SK-N-SH (cell line): ENCODE measurements around the gene GAGE12J. TPM values are rescaled to one million over a fixed set of nuclear protein-coding genes. Genes with fewer than 3 reads are reported as not detected.
"Not testable (repeated sequence)": the region's sequence is repeated elsewhere in the genome, so short reads cannot be mapped to it uniquely, and the experiment has no call there.

ENCODE experiments used
- CTCF ChIA-PET: fragments of 300-600, 350-600 bp; formaldehyde crosslinking; extraction: SDS; loops from one replicate; lab custom pipeline; 2021; lab: Yijun Ruan, JAX
- POLR2A ChIA-PET: fragments of 350-600 bp; sonication (Branson Sonifier 250); formaldehyde crosslinking; extraction: SDS; loops from one replicate; lab custom pipeline; 2020; ENCODE audit warnings: antibody characterized with exemption, inconsistent platforms; lab: Yijun Ruan, JAX
- DNase-seq: peaks from one replicate; pipeline ENCODE4 v3.0.0; 2012
- H2AFZ ChIP-seq: fragments of 200-600 bp; sonication (generic); 2 replicates; pipeline ENCODE4 v1.8.1; 2016; ENCODE audit warnings: antibody characterized with exemption, mild to moderate bottlenecking, low read depth
- H3F3A ChIP-seq: fragments of 200-600 bp; sonication (generic); replicated peaks from 2 replicates; pipeline ENCODE3; 2016; ENCODE audit warnings: antibody characterized with exemption, mild to moderate bottlenecking; ENCODE audit not compliant: insufficient read depth
- H3K27ac ChIP-seq, 2 experiments: fragments of 200-500 bp in 1 of 2; fragments of 200-600 bp in 1 of 2; sonication (Bioruptor generic) in 1 of 2; sonication (generic), shearing (Covaris generic) in 1 of 2; 2 replicates each; pipeline versions ENCODE4 v1.5.1 to v1.6.1; 2014 to 2016; ENCODE audit warnings: low read depth in 2 of 2, inconsistent platforms in 1 of 2, low read length in 1 of 2, mild to moderate bottlenecking in 1 of 2, mixed read lengths in 1 of 2
- H3K27me3 ChIP-seq: fragments of 200-600 bp; sonication (generic), shearing (Covaris generic); 2 replicates; pipeline ENCODE4 v1.6.1; 2016; ENCODE audit warnings: mixed run types; ENCODE audit not compliant: insufficient read depth
- H3K36me3 ChIP-seq, 2 experiments: fragments of 200-500 bp in 1 of 2; fragments of 200-600 bp in 1 of 2; sonication (Bioruptor generic) in 1 of 2; sonication (generic) in 1 of 2; replicated peaks in 1 of 2; 2 replicates each; pipeline versions ENCODE3 to v1.5.1; 2014 to 2016; ENCODE audit warnings: low read length in 1 of 2, mild to moderate bottlenecking in 1 of 2; ENCODE audit not compliant: insufficient read depth in 2 of 2, control insufficient read depth in 1 of 2
- H3K4me1 ChIP-seq, 2 experiments: fragments of 200-500 bp in 1 of 2; fragments of 200-600 bp in 1 of 2; sonication (Bioruptor generic) in 1 of 2; sonication (generic), shearing (Covaris generic) in 1 of 2; 2 replicates each; pipeline versions ENCODE4 v1.5.1 to v1.6.1; 2014 to 2016; ENCODE audit warnings: low read depth in 1 of 2, low read length in 1 of 2, mixed run types in 1 of 2; ENCODE audit not compliant: insufficient read depth in 2 of 2, control insufficient read depth in 1 of 2
- H3K4me2 ChIP-seq: fragments of 200-600 bp; sonication (generic), shearing (Covaris generic); 2 replicates; pipeline ENCODE4 v1.6.1; 2017; ENCODE audit warnings: mixed run types
- H3K4me3 ChIP-seq, 2 experiments: fragments of 200-500 bp in 1 of 2; fragments of 200-600 bp in 1 of 2; sonication (Bioruptor generic) in 1 of 2; sonication (generic), shearing (Covaris generic) in 1 of 2; 2 replicates each; pipeline versions ENCODE4 v1.5.1 to v1.8.1; 2014 to 2016; ENCODE audit warnings: low read depth in 2 of 2, inconsistent platforms in 1 of 2, low read length in 1 of 2, mild to moderate bottlenecking in 1 of 2, mixed read lengths in 1 of 2, moderate library complexity in 1 of 2
- H3K79me2 ChIP-seq: fragments of 200-600 bp; sonication (generic); 2 replicates; pipeline ENCODE4 v1.8.1; 2017; ENCODE audit warnings: mild to moderate bottlenecking; ENCODE audit not compliant: insufficient read depth
- H3K9ac ChIP-seq: fragments of 200-600 bp; sonication (generic); 2 replicates; pipeline ENCODE4 v1.6.1; 2017; ENCODE audit warnings: mixed run types
- H3K9me2 ChIP-seq: fragments of 200-600 bp; sonication (generic); 2 replicates; pipeline ENCODE4 v1.6.1; 2017; ENCODE audit warnings: mixed run types
- H3K9me3 ChIP-seq: fragments of 200-600 bp; sonication (generic); 2 replicates; pipeline ENCODE4 v1.6.1; 2017; ENCODE audit warnings: mixed run types, mild to moderate bottlenecking, moderate library complexity
- H4K20me1 ChIP-seq: fragments of 200-600 bp; sonication (generic); 2 replicates; pipeline ENCODE4 v1.6.1; 2017; ENCODE audit warnings: mild to moderate bottlenecking, mixed run types; ENCODE audit not compliant: insufficient read depth
- CHD2 ChIP-seq: fragments of 150-350 bp; IDR thresholded peaks from 2 replicates; pipeline ENCODE4 v1.6.1; 2018; ENCODE audit warnings: low read length; ENCODE audit not compliant: partially characterized antibody
- EP300 ChIP-seq, 2 experiments: IDR thresholded peaks; 2 replicates each; pipeline versions ENCODE4 v1.4.0 to v1.6.1; 2012; ENCODE audit warnings: borderline replicate concordance in 1 of 2, low read depth in 1 of 2, low read length in 1 of 2
- EZH2phosphoT487 ChIP-seq: fragments of 200-600 bp; sonication (generic); IDR thresholded peaks from 2 replicates; pipeline ENCODE4 v1.6.1; 2017; ENCODE audit warnings: low read depth, mixed run types, mild to moderate bottlenecking, antibody characterized with exemption, moderate library complexity, borderline replicate concordance
- FOSL2 ChIP-seq: IDR thresholded peaks from 2 replicates; pipeline ENCODE4 v1.4.0; 2012; ENCODE audit warnings: low read depth, mild to moderate bottlenecking, moderate library complexity, borderline replicate concordance
- FOXJ3 ChIP-seq: sonication (generic); formaldehyde crosslinking; IDR thresholded peaks from 2 replicates; pipeline ENCODE4 v1.5.1; 2020; ENCODE audit warnings: mild to moderate bottlenecking, missing genetic modification reagents
- FOXM1 ChIP-seq: IDR thresholded peaks from 2 replicates; pipeline ENCODE4 v1.4.0; 2012; ENCODE audit warnings: low read depth, mild to moderate bottlenecking
- POLR2AphosphoS5 ChIP-seq: IDR thresholded peaks from 2 replicates; pipeline ENCODE4 v1.6.1; 2012; ENCODE audit warnings: low read depth, low read length
- RAD21 ChIP-seq: IDR thresholded peaks from 2 replicates; pipeline ENCODE4 v1.6.1; 2012; ENCODE audit warnings: mild to moderate bottlenecking, low read length
- RCOR1 ChIP-seq: fragments of 150-350 bp; IDR thresholded peaks from 2 replicates; pipeline ENCODE4 v1.6.1; 2017; ENCODE audit warnings: antibody characterized with exemption, low read length
- RXRA ChIP-seq: IDR thresholded peaks from 2 replicates; pipeline ENCODE4 v1.4.0; 2012; ENCODE audit warnings: low read depth, mild to moderate bottlenecking, borderline replicate concordance
- USF1 ChIP-seq: IDR thresholded peaks from 2 replicates; pipeline ENCODE4 v1.4.0; 2012; ENCODE audit warnings: low read depth, borderline replicate concordance
- WGBS: methylation state at CpG from one replicate; pipeline ENCODE4 v1.1.6; 2017; ENCODE audit warnings: low lambda C conversion rate; 5-methylcytosine and 5-hydroxymethylcytosine counted together
- polyA plus RNA-seq, 3 experiments: library from polyadenylated mRNA; depleted of rRNA; stranded (reverse); fragments of >200 nt; gene quantifications; 2 replicates each; pipeline ENCODE4 v1.2.3, GENCODE V29; 2012

The GAGE12J gene
- polyA plus RNA-seq, 1 of the 3 experiments (the other 2 are of a cell fraction) = not detected

- Histone ChIP-seq H3K4me2 (no peak overlapping the region), H3K9me2 (no peaks in the 10 kb centered on the region), H3K36me3 (no peaks in the 10 kb centered on the region), H3K9me3 (no peaks in the 10 kb centered on the region), H3K79me2 (no peaks in the 10 kb centered on the region), H3K9ac (no peak overlapping the region), H2AFZ (no peak overlapping the region), H3K27ac (no peak overlapping the region), H3F3A (no peaks in the 10 kb centered on the region), H3K4me3 (no peak overlapping the region), H4K20me1 (no peaks in the 10 kb centered on the region), H3K4me1 (no peaks in the 10 kb centered on the region), H3K27me3 (peaks cover 28% of the 10 kb centered on the region)
- CTCF ChIA-PET = interaction anchor here (0.9 kb wide), 1 partner anchor 8 kb away, joined by 3 read pairs; no protein-coding TSS in a partner anchor
- no peak for DNase-seq
- 2% methylated on average over 4 of the region's 4 CpGs for WGBS
- POLR2A ChIA-PET = no interaction called here
- TF ChIP-seq FOXJ3 (CRISPR knock-in tag) (no peak), RAD21 (no peak), CHD2 (no peak), RCOR1 (no peak), FOSL2 (no peak), POLR2AphosphoS5 (no peak), FOXM1 (no peak), RXRA (no peak), EZH2phosphoT487 (no peak), EP300 (IDR thresholded peaks at IDR 0.05; ENCODE audit: borderline replicate concordance in 1 of 2, low read depth in 1 of 2, low read length in 1 of 2) (no peak), USF1 (no peak)
Measured at GRCh38 chrX:49316085-49316484, 5.8 kb upstream of the GAGE12J start.

DNA sequence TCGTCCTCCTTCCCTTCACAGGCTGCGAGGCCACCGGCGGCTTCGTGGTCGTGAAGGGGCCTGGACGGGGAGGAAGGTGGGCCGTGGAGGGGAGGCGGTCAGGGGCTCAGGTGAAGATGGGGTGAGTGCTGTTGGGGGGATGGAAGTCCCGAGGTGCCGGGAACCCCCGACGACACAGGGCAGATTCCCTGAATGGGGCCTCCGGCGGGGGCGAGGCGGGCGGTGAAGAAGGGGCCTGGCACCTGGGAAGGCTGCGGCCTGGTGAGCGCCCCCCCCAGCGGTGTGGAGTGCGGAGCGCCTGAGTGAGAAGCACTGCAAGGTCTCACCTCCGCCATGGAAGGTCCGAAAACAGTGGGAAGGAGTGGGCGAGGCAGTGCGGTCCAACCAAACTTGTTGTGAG is 429 bp downstream of the GAGE12J start:
- H2AFZ ChIP-seq, H3K9me2 ChIP-seq, H3K27ac ChIP-seq, DNase-seq, CTCF ChIA-PET, H3F3A ChIP-seq, H3K27me3 ChIP-seq, H3K9me3 ChIP-seq, H3K9ac ChIP-seq, H3K36me3 ChIP-seq, H3K4me2 ChIP-seq, POLR2A ChIA-PET, H3K4me3 ChIP-seq, H4K20me1 ChIP-seq, H3K4me1 ChIP-seq, H3K79me2 ChIP-seq: not testable (repeated sequence)
- 60% methylated on average over 2 of the region's 27 CpGs for WGBS

GRCh38 chrX:49323735-49324134 is 1.9 kb downstream of the GAGE12J start:
- H3K36me3 ChIP-seq, H2AFZ ChIP-seq, H3K9ac ChIP-seq, H3K9me3 ChIP-seq, CTCF ChIA-PET, H3K27ac ChIP-seq, POLR2A ChIA-PET, H3K4me3 ChIP-seq, H3K4me2 ChIP-seq, H4K20me1 ChIP-seq, H3K79me2 ChIP-seq, H3K4me1 ChIP-seq, H3K9me2 ChIP-seq, H3F3A ChIP-seq, H3K27me3 ChIP-seq, DNase-seq: not testable (repeated sequence)
- 4% methylated on average over 4 of the region's 7 CpGs for WGBS

DNA sequence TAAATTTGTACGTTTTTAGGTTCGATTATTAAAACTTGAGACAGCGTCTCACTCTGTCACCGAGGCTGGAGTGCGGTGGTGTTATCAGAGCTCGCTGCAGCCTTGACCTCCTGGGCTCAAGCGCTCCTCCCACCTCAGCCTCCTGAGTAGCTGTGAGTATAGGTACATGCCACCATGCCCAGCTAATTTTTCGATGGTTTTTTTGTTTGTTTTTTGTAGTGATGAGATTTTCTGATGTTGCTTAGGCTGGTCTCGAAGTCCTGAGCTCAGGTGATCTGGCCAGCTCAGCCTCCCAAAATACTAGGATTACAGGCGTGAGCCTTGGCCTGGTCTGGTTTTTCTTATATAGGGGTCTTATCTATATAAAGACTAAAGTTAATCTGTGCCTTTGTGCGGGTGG is 8.6 kb downstream of the GAGE12J start:
- H3K4me2 ChIP-seq, H3K27me3 ChIP-seq, H3K9ac ChIP-seq, H3K9me2 ChIP-seq, H3F3A ChIP-seq, H3K4me3 ChIP-seq, H4K20me1 ChIP-seq, H3K4me1 ChIP-seq, H3K9me3 ChIP-seq, DNase-seq, H3K36me3 ChIP-seq, POLR2A ChIA-PET, CTCF ChIA-PET, H3K79me2 ChIP-seq, H3K27ac ChIP-seq, H2AFZ ChIP-seq: not testable (repeated sequence)
- WGBS = 24% methylated on average over 6 of the region's 11 CpGs

DNA sequence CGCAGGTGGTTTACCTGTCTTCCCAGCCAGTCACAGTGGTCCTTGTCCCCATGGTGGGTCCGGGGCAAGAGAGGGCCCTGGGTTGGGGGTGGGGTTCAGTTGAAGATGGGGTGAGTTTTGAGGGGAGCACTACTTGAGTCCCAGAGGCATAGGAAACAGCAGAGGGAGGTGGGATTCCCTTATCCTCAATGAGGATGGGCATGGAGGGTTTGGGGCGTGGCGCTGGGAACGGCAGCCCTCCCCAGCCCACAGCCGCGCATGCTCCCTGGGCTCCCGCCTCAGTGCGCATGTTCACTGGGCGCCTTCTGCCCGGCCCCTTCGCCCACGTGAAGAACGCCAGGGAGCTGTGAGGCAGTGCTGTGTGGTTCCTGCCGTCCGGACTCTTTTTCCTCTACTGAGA is 9.4 kb downstream of the GAGE12J start, which contains the start of gene GAGE13:
TSS of gene GAGE13 (plus strand) at position 301 of the 400 bp plus-strand sequence. CDS start 1,156 bp downstream, outside the sequence.
- CTCF ChIA-PET, H2AFZ ChIP-seq, H3K4me1 ChIP-seq, H3K27ac ChIP-seq, H3K36me3 ChIP-seq, POLR2A ChIA-PET, H3K9ac ChIP-seq, H3K9me3 ChIP-seq, H3K4me3 ChIP-seq, H4K20me1 ChIP-seq, H3F3A ChIP-seq, H3K27me3 ChIP-seq, H3K4me2 ChIP-seq, H3K79me2 ChIP-seq, H3K9me2 ChIP-seq, DNase-seq: not testable (repeated sequence)
- no CpG with 5 or more reads among the region's 16 CpGs for WGBS
